ENCODE measurements around the gene FHAD1. TPM values are rescaled to one million over a fixed set of nuclear protein-coding genes. Genes with fewer than 3 reads are reported as not detected.

FHAD1 gene
- total RNA-seq, 1 experiment from 2014 or later: 2.0 TPM

DNA sequence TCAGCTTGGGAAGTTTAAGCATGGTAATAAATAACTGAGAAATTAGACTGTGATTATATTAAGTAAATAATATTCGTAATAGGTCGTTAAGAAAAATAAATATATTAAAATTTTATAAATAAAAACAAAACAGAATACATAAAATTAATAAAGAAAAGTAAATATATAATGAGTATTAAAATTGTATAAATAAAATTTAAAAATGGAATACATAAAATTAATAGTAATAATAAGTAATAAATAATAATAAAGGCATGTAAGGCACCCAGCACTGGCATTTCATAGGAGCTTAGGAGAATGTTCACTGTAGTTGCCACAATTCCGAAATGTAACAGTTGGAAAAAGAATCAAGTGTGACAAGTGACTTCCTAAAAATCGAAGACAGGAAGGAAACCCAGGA is 45.8 kb upstream of the FHAD1 start:
- Histone ChIP-seq H3K27ac (ENCODE audit: low read depth, low read length, poor library complexity, severe bottlenecking) (no peak overlapping the region), H3K36me3 (ENCODE audit: insufficient read depth, low read length, poor library complexity, severe bottlenecking) (no peaks in the 10 kb centered on the region), H3K9me3 (ENCODE audit: low read depth, low read length, poor library complexity, severe bottlenecking) (no peaks in the 10 kb centered on the region), H3K4me3 (ENCODE audit: low read depth, low read length, poor library complexity, severe bottlenecking) (no peak overlapping the region), H3K4me1 (ENCODE audit: insufficient read depth, low read length, poor library complexity, severe bottlenecking) (peaks cover 3% of the 10 kb centered on the region), H3K27me3 (replicated peaks; ENCODE audit: insufficient read depth, low read depth, low read length, poor library complexity) (no peaks in the 10 kb centered on the region)
- intact Hi-C loops (cut with micrococcal nuclease; ENCODE audit: unreplicated experiment): no loop called here
- ChIA-PET POLR2A (ENCODE audit: low non-redundant PET) (no interaction called here), CTCF (interaction anchor here (0.6 kb wide), 1 partner anchor 938 kb away, joined by 4 read pairs; no protein-coding TSS in a partner anchor)
- TF ChIP-seq CTCF (conservative IDR thresholded peaks at IDR 0.05; ENCODE audit: low read depth, low read length) (no peak), EZH2 (IDR thresholded peaks at IDR 0.05; ENCODE audit: borderline replicate concordance, low read depth, low read length, poor library complexity, severe bottlenecking) (no peak)
- DNase-seq (ENCODE audit: low spot score): no peak
- no TSS peak for BruUV-seq (replicated peaks)

DNA sequence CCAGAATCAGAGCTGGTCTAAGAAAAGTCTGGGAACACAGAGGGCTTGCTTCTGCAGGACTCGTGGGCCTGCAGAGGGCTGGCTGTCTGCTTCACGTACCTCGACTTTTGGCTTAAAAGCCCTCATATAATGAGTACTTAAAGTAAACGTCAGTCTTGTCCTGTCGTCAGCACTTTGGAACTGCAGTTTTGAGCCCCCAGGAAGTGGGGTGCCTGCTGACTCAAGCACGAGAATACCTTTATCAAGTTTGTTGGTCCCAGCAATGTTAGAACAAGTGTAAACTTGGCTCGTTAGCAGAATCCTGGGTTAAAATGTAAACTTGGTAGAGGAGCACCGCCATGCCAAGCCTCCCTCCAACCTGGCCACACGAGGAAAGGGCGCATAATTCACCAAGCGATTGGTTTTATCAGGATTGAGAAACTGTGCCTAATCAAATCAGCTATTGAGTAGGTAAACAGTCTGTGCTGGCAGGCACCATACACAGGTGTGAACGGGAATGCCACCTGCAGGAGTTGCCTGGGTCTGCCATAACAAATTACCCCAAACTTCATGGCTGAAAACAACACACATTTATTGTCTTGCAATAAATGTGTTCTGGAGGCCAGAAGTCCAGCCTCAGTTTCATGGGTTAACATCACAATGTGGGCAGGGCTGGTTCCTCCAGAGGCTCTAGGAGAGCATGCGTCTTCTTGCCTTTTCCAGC is 45.0 kb upstream of the FHAD1 start:
- no peaks in the 10 kb centered on the region for H3K9me3 ChIP-seq (ENCODE audit: low read depth, low read length, poor library complexity, severe bottlenecking)
- H3K36me3 ChIP-seq (ENCODE audit: insufficient read depth, low read length, poor library complexity, severe bottlenecking): no peaks in the 10 kb centered on the region
- H3K27me3 ChIP-seq (replicated peaks; ENCODE audit: insufficient read depth, low read depth, low read length, poor library complexity): no peaks in the 10 kb centered on the region
- DNase-seq (ENCODE audit: low spot score): no peak
- no peak overlapping the region for H3K27ac ChIP-seq (ENCODE audit: low read depth, low read length, poor library complexity, severe bottlenecking)
- no peak for TF ChIP-seq EZH2 (IDR thresholded peaks at IDR 0.05; ENCODE audit: borderline replicate concordance, low read depth, low read length, poor library complexity, severe bottlenecking)
- TF ChIP-seq CTCF (conservative IDR thresholded peaks at IDR 0.05; ENCODE audit: low read depth, low read length): no peak
- H3K4me1 ChIP-seq (ENCODE audit: insufficient read depth, low read length, poor library complexity, severe bottlenecking): peaks cover 3% of the 10 kb centered on the region
- intact Hi-C loops (cut with micrococcal nuclease; ENCODE audit: unreplicated experiment): no loop called here
- ChIA-PET POLR2A (ENCODE audit: low non-redundant PET) (no interaction called here), CTCF (no interaction called here)
- no peak overlapping the region for H3K4me3 ChIP-seq (ENCODE audit: low read depth, low read length, poor library complexity, severe bottlenecking)
- BruUV-seq (replicated peaks): no TSS peak

DNA sequence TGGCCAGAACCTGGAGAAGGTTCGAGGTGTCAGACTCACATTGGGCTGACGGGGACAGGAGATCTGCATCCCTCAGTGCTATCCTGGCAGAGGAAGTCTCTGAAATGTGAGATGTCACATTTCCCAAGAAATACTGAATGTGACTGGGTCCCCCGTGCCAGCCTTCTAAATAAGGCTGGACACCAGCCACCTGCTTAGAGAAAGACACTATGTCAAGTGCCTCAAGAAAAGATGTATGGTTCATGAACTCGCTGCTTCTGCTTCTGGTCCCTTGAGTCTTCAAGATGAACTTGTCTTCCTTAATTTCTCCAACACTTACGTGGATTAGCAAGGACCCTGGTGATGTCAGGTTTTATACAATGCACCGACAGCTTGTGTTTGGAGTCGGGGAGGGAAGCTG is 42.1 kb upstream of the FHAD1 start:
- Histone ChIP-seq H3K4me1 (ENCODE audit: insufficient read depth, low read length, poor library complexity, severe bottlenecking) (peaks cover 3% of the 10 kb centered on the region), H3K9me3 (ENCODE audit: low read depth, low read length, poor library complexity, severe bottlenecking) (no peaks in the 10 kb centered on the region), H3K27me3 (replicated peaks; ENCODE audit: insufficient read depth, low read depth, low read length, poor library complexity) (no peaks in the 10 kb centered on the region), H3K27ac (ENCODE audit: low read depth, low read length, poor library complexity, severe bottlenecking) (no peak overlapping the region), H3K4me3 (ENCODE audit: low read depth, low read length, poor library complexity, severe bottlenecking) (no peak overlapping the region), H3K36me3 (ENCODE audit: insufficient read depth, low read length, poor library complexity, severe bottlenecking) (no peaks in the 10 kb centered on the region)
- ChIA-PET POLR2A (ENCODE audit: low non-redundant PET) (no interaction called here), CTCF (no interaction called here)
- no peak for DNase-seq (ENCODE audit: low spot score)
- TF ChIP-seq EZH2 (IDR thresholded peaks at IDR 0.05; ENCODE audit: borderline replicate concordance, low read depth, low read length, poor library complexity, severe bottlenecking) (no peak), CTCF (conservative IDR thresholded peaks at IDR 0.05; ENCODE audit: low read depth, low read length) (no peak)
- intact Hi-C loops (cut with micrococcal nuclease; ENCODE audit: unreplicated experiment): no loop called here
- no TSS peak for BruUV-seq (replicated peaks)
